Fibroblast of peridontal ligament (primary cell): Measurements from ENCODE around the gene DPP10.

Source experiments
- DNase-seq: peaks from one replicate; pipeline ENCODE4 v3.0.0-alpha.2; 2010; ENCODE audit errors: extremely low read depth

Gene DPP10

GRCh38 chr2:114805195-114805594 is 362.8 kb downstream of the DPP10 start:
- no peak for DNase-seq

GRCh38 chr2:114810092-114810491 is 367.7 kb downstream of the DPP10 start:
- no peak for DNase-seq

- DNase-seq: no peak
Measured at GRCh38 chr2:114812261-114812660, 369.8 kb downstream of the DPP10 start.

GRCh38 chr2:114814355-114814754 is 371.9 kb downstream of the DPP10 start:
- no peak for DNase-seq

GRCh38 chr2:114821055-114821454 is 378.6 kb downstream of the DPP10 start:
- no peak for DNase-seq

GRCh38 chr2:114843963-114844362 is 401.5 kb downstream of the DPP10 start:
- no peak for DNase-seq

- no peak for DNase-seq
Measured at GRCh38 chr2:114857196-114857595, 414.8 kb downstream of the DPP10 start.

GRCh38 chr2:114859726-114860510 is 417.5 kb downstream of the DPP10 start:
- no peak for DNase-seq

- no peak for DNase-seq
Measured at GRCh38 chr2:114862243-114862642, 419.8 kb downstream of the DPP10 start.

GRCh38 chr2:114864901-114865300 is 422.5 kb downstream of the DPP10 start:
- no peak for DNase-seq

GRCh38 chr2:114880046-114880445 is 437.6 kb downstream of the DPP10 start:
- no peak for DNase-seq

- DNase-seq: no peak
Measured at GRCh38 chr2:114919985-114920384, 477.5 kb downstream of the DPP10 start.

- no peak for DNase-seq
Measured at GRCh38 chr2:114922076-114922475, 479.6 kb downstream of the DPP10 start.

- DNase-seq: no peak
Measured at GRCh38 chr2:114925296-114926255, 483.1 kb downstream of the DPP10 start.

GRCh38 chr2:114926303-114926702 is 483.9 kb downstream of the DPP10 start:
- no peak for DNase-seq

- DNase-seq: no peak
Measured at GRCh38 chr2:114929225-114929624, 486.8 kb downstream of the DPP10 start.

GRCh38 chr2:114933671-114934241 is 491.3 kb downstream of the DPP10 start:
- DNase-seq: no peak

- DNase-seq: no peak
Measured at GRCh38 chr2:114935031-114935430, 492.6 kb downstream of the DPP10 start.

GRCh38 chr2:114937366-114937930 is 495.0 kb downstream of the DPP10 start:
- DNase-seq: no peak

GRCh38 chr2:114940785-114941458 is 498.5 kb downstream of the DPP10 start:
- DNase-seq: no peak

GRCh38 chr2:114949228-114949804 is 506.9 kb downstream of the DPP10 start:
- no peak for DNase-seq
